Keratinocyte (primary cell): ENCODE data around the gene CHCHD5. TPM values are rescaled to one million over a fixed set of nuclear protein-coding genes. Genes with fewer than 3 reads are reported as not detected.
"Not testable (repeated sequence)": the region's sequence is repeated elsewhere in the genome, so short reads cannot be mapped to it uniquely, and the experiment has no call there.

ENCODE experiments used
- DNase-seq: peaks from one replicate; pipeline ENCODE4 v3.0.0-alpha.2; 2011; ENCODE audit warnings: low read depth, missing footprints, low spot score
- FAIRE-seq: peaks from 2 replicates; lab custom pipeline; 2011; peaks lifted over from hg19 to GRCh38; lab: Jason Lieb, UNC
- H2AFZ ChIP-seq: 2 replicates; pipeline ENCODE4 v1.6.0; 2012; ENCODE audit warnings: low read length, control low read depth, inconsistent platforms; ENCODE audit not compliant: control insufficient read depth
- H3K27ac ChIP-seq: 2 replicates; pipeline ENCODE4 v1.5.1; 2011; ENCODE audit warnings: low read length; ENCODE audit not compliant: control insufficient read depth, insufficient read depth
- H3K27me3 ChIP-seq: 3 replicates; pipeline ENCODE4 v1.6.0; 2011; ENCODE audit warnings: low read length; ENCODE audit not compliant: control insufficient read depth, insufficient read depth; ENCODE audit errors: extremely low read depth
- H3K36me3 ChIP-seq, 2 experiments: 2 replicates in 1 of 2; 3 replicates in 1 of 2; pipeline ENCODE4 v1.5.1; 2011; ENCODE audit warnings: low read length in 2 of 2, mild to moderate bottlenecking in 1 of 2; ENCODE audit not compliant: control insufficient read depth in 2 of 2, insufficient read depth in 2 of 2; ENCODE audit errors: extremely low read depth in 1 of 2
- H3K4me1 ChIP-seq: 3 replicates; pipeline ENCODE4 v1.5.1; 2011; ENCODE audit warnings: low read length; ENCODE audit not compliant: control insufficient read depth, insufficient read depth; ENCODE audit errors: extremely low read depth
- H3K4me2 ChIP-seq: 3 replicates; pipeline ENCODE4 v1.6.0; 2011; ENCODE audit warnings: low read depth, low read length; ENCODE audit not compliant: control insufficient read depth, insufficient read depth; ENCODE audit errors: extremely low read depth
- H3K4me3 ChIP-seq, 3 experiments: fragments of 200-600 bp in 1 of 3; sonication (generic) in 1 of 3; 2 replicates in 2 of 3; 3 replicates in 1 of 3; pipeline ENCODE4 v1.5.1; 2011 to 2016; ENCODE audit warnings: low read length in 3 of 3, mild to moderate bottlenecking in 3 of 3, control low read depth in 2 of 3, inconsistent platforms in 1 of 3, low read depth in 1 of 3, mixed read lengths in 1 of 3, mixed run types in 1 of 3, moderate library complexity in 1 of 3; ENCODE audit not compliant: control insufficient read depth in 2 of 3, insufficient read depth in 2 of 3; ENCODE audit errors: extremely low read depth in 1 of 3
- H3K79me2 ChIP-seq: 2 replicates; pipeline ENCODE4 v1.6.0; 2012; ENCODE audit warnings: low read length; ENCODE audit not compliant: control insufficient read depth, insufficient read depth
- H3K9ac ChIP-seq: 3 replicates; pipeline ENCODE4 v1.6.0; 2011; ENCODE audit warnings: low read length; ENCODE audit not compliant: control insufficient read depth, insufficient read depth; ENCODE audit errors: extremely low read depth
- H3K9me1 ChIP-seq: 3 replicates; pipeline ENCODE4 v1.6.0; 2011; ENCODE audit warnings: low read length; ENCODE audit not compliant: control insufficient read depth, insufficient read depth; ENCODE audit errors: extremely low read depth
- H3K9me3 ChIP-seq: 2 replicates; pipeline ENCODE4 v1.5.1; 2012; ENCODE audit warnings: low read depth, low read length; ENCODE audit not compliant: control insufficient read depth
- H4K20me1 ChIP-seq: 3 replicates; pipeline ENCODE4 v1.6.0; 2011; ENCODE audit warnings: low read length; ENCODE audit not compliant: control insufficient read depth, insufficient read depth; ENCODE audit errors: extremely low read depth
- CTCF ChIP-seq, 3 experiments: IDR thresholded peaks in 1 of 3; conservative IDR thresholded peaks in 1 of 3; optimal IDR thresholded peaks in 1 of 3; 2 replicates in 2 of 3; 3 replicates in 1 of 3; pipeline versions ENCODE3 to v1.5.1; 2011; ENCODE audit warnings: low read length in 3 of 3, mild to moderate bottlenecking in 3 of 3, moderate library complexity in 2 of 3, control low read depth in 1 of 3, inconsistent platforms in 1 of 3; ENCODE audit not compliant: insufficient read depth in 2 of 3; ENCODE audit errors: extremely low read depth in 1 of 3
- EZH2 ChIP-seq: IDR thresholded peaks from one replicate; pipeline ENCODE4 v1.6.1; 2012; ENCODE audit warnings: inconsistent platforms, mild to moderate bottlenecking, low read length, moderate library complexity
- dilution Hi-C: fragments of 300-500 bp; cut with MboI; formaldehyde crosslinking; loops from one replicate; pipeline ENCODE4 v1.7.0; 2020; ENCODE audit warnings: low sequenced_read_pairs; ENCODE audit not compliant: extremely low pct_ligation_motif_present
- polyA minus RNA-seq, 3 experiments: library from RNA; depleted of rRNA, polyadenylated mRNA; stranded (reverse); fragments of >200 nt; gene quantifications; 1 replicate in 1 of 3; 2 replicates in 1 of 3; 3 replicates in 1 of 3; pipeline ENCODE4 v1.2.3, GENCODE V29; 2011
- polyA plus RNA-seq, 5 experiments: library from polyadenylated mRNA; depleted of rRNA in 3 of 5; stranded (reverse) in 3 of 5; stranded (forward) in 1 of 5; unstranded in 1 of 5; fragments of >200 nt; gene quantifications; 1 replicate in 1 of 5; 2 replicates in 3 of 5; 3 replicates in 1 of 5; pipeline versions ENCODE4 v1.2.1 to v1.2.3, GENCODE V29; 2011 to 2012; ENCODE audit warnings: missing spikeins in 2 of 5, low read depth in 1 of 5, low replicate concordance in 1 of 5

The CHCHD5 gene
- polyA plus RNA-seq: 17.6 to 30.1 TPM (median 17.9 TPM) in 3 replicates
- 7.3 TPM for polyA plus RNA-seq (2011; ENCODE audit: low read depth)
- polyA plus RNA-seq (2011; cell fraction: cytosol; rRNA removed): 9.9 and 27.7 TPM in 2 replicates
- polyA plus RNA-seq (2011; cell fraction: nucleus; rRNA removed): 7.4 TPM in 2 replicates
- polyA plus RNA-seq (2012; ENCODE audit: low replicate concordance): 32.9 and 59.8 TPM in 2 replicates
- polyA minus RNA-seq: 6.6 to 46.2 TPM (median 8.2 TPM) in 3 replicates
- 14.8 TPM for polyA minus RNA-seq (2011; cell fraction: cytosol; rRNA and poly(A)+ RNA removed)
- polyA minus RNA-seq (2011; cell fraction: nucleus; rRNA and poly(A)+ RNA removed): 0.84 and 3.3 TPM in 2 replicates

GRCh38 chr2:112584134-112584890, at the start of gene CHCHD5:
Gene CHCHD5 (plus strand): TSS chr2:112584609. CDS start chr2:112584648, 39 bp downstream.
- peak within 1 kb of the TSS; percentile 74 to 97 (median 90) for H3K4me3 ChIP-seq
- DNase-seq (peak; percentile 52), FAIRE-seq (peak; percentile 65)
- no peaks in the 10 kb centered on the region for H3K27me3 ChIP-seq
- TF ChIP-seq CTCF (optimal IDR thresholded peaks at IDR 0.05 in 1 of 3, IDR thresholded peaks at IDR 0.05 in 1 of 3, conservative IDR thresholded peaks at IDR 0.05 in 1 of 3; ENCODE audit: extremely low read depth in 1 of 3, insufficient read depth in 2 of 3, low read length in 3 of 3): peak in 1 of 3 experiments; percentile 36
- TF ChIP-seq EZH2: no peak
- peaks cover 18% of the 10 kb centered on the region for H3K4me1 ChIP-seq
- H3K4me2 ChIP-seq: peak within 1 kb of the TSS; percentile 99
- peak within 1 kb of the TSS; percentile 99 for H3K27ac ChIP-seq
- no peaks in the 10 kb centered on the region for H3K9me3 ChIP-seq
- dilution Hi-C loops: no loop called here
- H3K36me3 ChIP-seq: peaks cover 4 to 6% of the 10 kb centered on the region in 2 experiments
- H2AFZ ChIP-seq: peak within 1 kb of the TSS; percentile 98
- no peaks in the 10 kb centered on the region for H4K20me1 ChIP-seq
- no peaks in the 10 kb centered on the region for H3K9me1 ChIP-seq
- peak within 1 kb of the TSS; percentile 99 for H3K9ac ChIP-seq
- peaks cover 4% of the 10 kb centered on the region for H3K79me2 ChIP-seq

DNA sequence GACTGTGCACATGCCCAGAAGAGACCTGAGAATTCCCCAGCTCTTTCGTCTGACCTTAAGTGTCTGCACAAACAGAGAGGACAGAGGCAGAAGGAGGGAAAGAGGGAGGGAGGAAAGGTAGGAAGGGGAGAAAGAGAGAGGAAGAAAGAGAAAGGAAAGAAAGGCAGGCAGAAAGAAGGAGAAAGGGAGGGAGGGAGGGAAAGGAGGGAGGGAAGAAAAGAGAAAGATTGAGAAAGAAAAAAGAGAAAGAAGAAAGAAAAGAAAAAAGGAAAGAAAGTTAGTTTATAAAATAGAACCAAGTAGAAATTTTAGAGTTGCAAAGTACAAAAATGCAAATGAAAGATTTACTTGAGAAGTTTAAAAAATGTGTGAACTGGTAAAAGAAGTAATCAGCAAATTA, 49.6 kb upstream of the CHCHD5 start:
- FAIRE-seq (no peak), DNase-seq (no peak)
- Histone ChIP-seq H3K4me2 (no peak overlapping the region), H2AFZ (no peak overlapping the region), H3K9ac (no peak overlapping the region), H3K9me1 (no peaks in the 10 kb centered on the region), H3K27me3 (no peaks in the 10 kb centered on the region), H3K9me3 (no peaks in the 10 kb centered on the region), H4K20me1 (no peaks in the 10 kb centered on the region), H3K4me1 (no peaks in the 10 kb centered on the region), H3K36me3 (peaks cover 9 to 10% of the 10 kb centered on the region in 2 experiments), H3K79me2 (no peaks in the 10 kb centered on the region), H3K4me3 (no peak overlapping the region), H3K27ac (no peak overlapping the region)
- dilution Hi-C loops: no loop called here
- TF ChIP-seq CTCF (optimal IDR thresholded peaks at IDR 0.05 in 1 of 3, IDR thresholded peaks at IDR 0.05 in 1 of 3, conservative IDR thresholded peaks at IDR 0.05 in 1 of 3; ENCODE audit: extremely low read depth in 1 of 3, insufficient read depth in 2 of 3, low read length in 3 of 3): no peak
- TF ChIP-seq EZH2: no peak

DNA sequence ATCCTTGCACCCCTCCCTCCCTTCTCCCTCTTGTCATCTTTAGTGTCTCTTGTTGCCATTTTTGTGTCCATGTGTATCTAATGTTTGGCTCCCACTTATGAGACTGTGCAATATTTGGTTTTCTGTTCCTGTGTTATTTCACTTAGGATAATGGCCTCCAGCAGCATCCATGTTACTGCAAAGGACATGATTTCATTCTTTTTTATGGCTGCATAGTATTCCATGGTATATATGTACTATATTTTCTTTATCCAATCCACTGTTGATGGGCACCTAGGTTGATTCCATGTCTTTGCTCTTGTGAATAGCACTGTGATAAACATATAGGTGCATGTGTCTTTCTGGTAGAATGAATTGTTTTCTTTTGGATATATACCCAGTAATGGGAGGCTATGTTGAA, 47.7 kb upstream of the CHCHD5 start:
- H3K4me2 ChIP-seq, H3K79me2 ChIP-seq, dilution Hi-C loops, H4K20me1 ChIP-seq, H2AFZ ChIP-seq, H3K36me3 ChIP-seq, H3K27ac ChIP-seq, FAIRE-seq, DNase-seq, H3K9me3 ChIP-seq, H3K9ac ChIP-seq, H3K9me1 ChIP-seq, H3K27me3 ChIP-seq, H3K4me1 ChIP-seq, H3K4me3 ChIP-seq: not testable (repeated sequence)
